Sigmoid colon (tissue), 7 donors: ENCODE measurements around the gene UBXN4. TPM values are rescaled to one million over a fixed set of nuclear protein-coding genes. Genes with fewer than 3 reads are reported as not detected.

Source experiments
- DNase-seq: peaks from one replicate; pipeline ENCODE4 v3.0.0-alpha.2; 2019
- H3K27ac ChIP-seq, 4 donors: fragments of 200-600 bp; sonication (generic); one replicate each; pipeline ENCODE4 v1.5.1; 2016 to 2019; ENCODE audit warnings: mild to moderate bottlenecking in 1 of 4
- H3K27me3 ChIP-seq, 3 donors: fragments of 200-600 bp; sonication (generic); one replicate each; pipeline ENCODE4 v1.5.1; 2019; ENCODE audit warnings: mild to moderate bottlenecking in 1 of 3
- H3K36me3 ChIP-seq, 4 donors: fragments of 200-600 bp; sonication (generic); one replicate each; pipeline ENCODE4 v1.5.1; 2016 to 2019
- H3K4me1 ChIP-seq, 4 donors: fragments of 200-600 bp; sonication (generic); one replicate each; pipeline ENCODE4 v1.5.1; 2017 to 2019
- H3K4me3 ChIP-seq, 4 donors: fragments of 200-600 bp; sonication (generic); one replicate each; pipeline ENCODE4 v1.5.1; 2017 to 2019; ENCODE audit warnings: mild to moderate bottlenecking in 2 of 4, moderate library complexity in 1 of 4
- H3K9me3 ChIP-seq, 4 donors: fragments of 200-600 bp in 3 of 4; sonication (generic) in 3 of 4; one replicate each; pipeline versions ENCODE4 v1.5.1 to v1.6.1; 2013 to 2019
- EP300 ChIP-seq, 4 donors: sonication (generic); formaldehyde crosslinking; IDR thresholded peaks; one replicate each; pipeline ENCODE4 v1.6.1; 2017; ENCODE audit warnings: antibody characterized with exemption in 4 of 4
- POLR2A ChIP-seq, 2 donors: fragments of 450-650 bp; IDR thresholded peaks; one replicate each; pipeline ENCODE4 v1.6.1; 2016; ENCODE audit warnings: antibody characterized with exemption in 2 of 2, mild to moderate bottlenecking in 2 of 2, moderate library complexity in 2 of 2
- POLR2AphosphoS5 ChIP-seq, 4 donors: sonication (generic); formaldehyde crosslinking; IDR thresholded peaks; one replicate each; pipeline ENCODE4 v1.6.1; 2017; ENCODE audit warnings: antibody characterized with exemption in 4 of 4
- WGBS, 2 donors: extraction: QIAGEN DNeasy Blood & Tissue Kit; methylation state at CpG; one replicate each; pipeline ENCODE4 v1.1.7; 2013; 5-methylcytosine and 5-hydroxymethylcytosine counted together
- intact Hi-C: fragments of 100-400 bp; cut with DNase I; formaldehyde crosslinking; loops from one replicate; pipeline ENCODE4 v1.15.1; 2023
- polyA plus RNA-seq, 3 donors: library from polyadenylated mRNA; stranded (reverse); fragments of 200-250 nt; gene quantifications; one replicate each; pipeline ENCODE4 v1.2.3, GENCODE V29; 2013
- total RNA-seq, 4 donors: library from RNA; depleted of rRNA; stranded (reverse); fragments of >200 nt; gene quantifications; one replicate each; pipeline ENCODE4 v1.1.0, GENCODE V29; 2016
- TF ChIP-seq, protein P1 (sequence below), 4 experiments: fragments of 450-650 bp in 3 of 4; fragments of 200-600 bp in 1 of 4; IDR thresholded peaks; one replicate each; pipeline ENCODE4 v1.5.1; 2016 to 2019; ENCODE audit warnings: antibody characterized with exemption in 4 of 4, mild to moderate bottlenecking in 3 of 4, moderate library complexity in 2 of 4
- donor health status: healthy with polysubstance abuse.
- donor health status: Bipolar disorder and iron deficiency.
- donor health status: healthy.

The UBXN4 gene
- total and polyA plus RNA-seq, 7 donors = 23.4 to 63.3 (median 51.8) TPM

GRCh38 chr2:135755573-135755972 is 13.9 kb downstream of the UBXN4 start:
- intact Hi-C loops = no loop called here
- TF ChIP-seq POLR2A (IDR thresholded peaks at IDR 0.05) (no peak), EP300 (IDR thresholded peaks at IDR 0.05) (no peak), POLR2AphosphoS5 (IDR thresholded peaks at IDR 0.05) (no peak)
- TF ChIP-seq, protein P1, sequence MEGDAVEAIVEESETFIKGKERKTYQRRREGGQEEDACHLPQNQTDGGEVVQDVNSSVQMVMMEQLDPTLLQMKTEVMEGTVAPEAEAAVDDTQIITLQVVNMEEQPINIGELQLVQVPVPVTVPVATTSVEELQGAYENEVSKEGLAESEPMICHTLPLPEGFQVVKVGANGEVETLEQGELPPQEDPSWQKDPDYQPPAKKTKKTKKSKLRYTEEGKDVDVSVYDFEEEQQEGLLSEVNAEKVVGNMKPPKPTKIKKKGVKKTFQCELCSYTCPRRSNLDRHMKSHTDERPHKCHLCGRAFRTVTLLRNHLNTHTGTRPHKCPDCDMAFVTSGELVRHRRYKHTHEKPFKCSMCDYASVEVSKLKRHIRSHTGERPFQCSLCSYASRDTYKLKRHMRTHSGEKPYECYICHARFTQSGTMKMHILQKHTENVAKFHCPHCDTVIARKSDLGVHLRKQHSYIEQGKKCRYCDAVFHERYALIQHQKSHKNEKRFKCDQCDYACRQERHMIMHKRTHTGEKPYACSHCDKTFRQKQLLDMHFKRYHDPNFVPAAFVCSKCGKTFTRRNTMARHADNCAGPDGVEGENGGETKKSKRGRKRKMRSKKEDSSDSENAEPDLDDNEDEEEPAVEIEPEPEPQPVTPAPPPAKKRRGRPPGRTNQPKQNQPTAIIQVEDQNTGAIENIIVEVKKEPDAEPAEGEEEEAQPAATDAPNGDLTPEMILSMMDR (IDR thresholded peaks at IDR 0.05) = no peak
- Histone ChIP-seq H3K36me3 (peaks cover 24 to 93% (median 38%) of the 10 kb centered on the region in 4 donors), H3K27ac (no peak overlapping the region), H3K9me3 (peaks cover 0 to 10% (median 0%) of the 10 kb centered on the region in 4 donors), H3K4me3 (no peak overlapping the region), H3K27me3 (no peaks in the 10 kb centered on the region), H3K4me1 (no peaks in the 10 kb centered on the region)
- WGBS, 2 donors = 98 to 99% methylated on average over 2 of the region's 2 CpGs
- DNase-seq = no peak

GRCh38 chr2:135756692-135757091 is 15.0 kb downstream of the UBXN4 start:
- WGBS, 2 donors = 99 to 100% methylated on average over 1 of the region's 1 CpG
- Histone ChIP-seq H3K36me3 (peaks cover 30 to 96% (median 46%) of the 10 kb centered on the region in 4 donors), H3K27me3 (no peaks in the 10 kb centered on the region), H3K27ac (no peak overlapping the region), H3K9me3 (peaks cover 0 to 10% (median 0%) of the 10 kb centered on the region in 4 donors), H3K4me3 (no peak overlapping the region), H3K4me1 (no peaks in the 10 kb centered on the region)
- TF ChIP-seq POLR2AphosphoS5 (IDR thresholded peaks at IDR 0.05) (no peak), POLR2A (IDR thresholded peaks at IDR 0.05) (no peak), EP300 (IDR thresholded peaks at IDR 0.05) (no peak)
- TF ChIP-seq, protein P1 (IDR thresholded peaks at IDR 0.05) = no peak
- no peak for DNase-seq
- intact Hi-C loops = no loop called here

DNA sequence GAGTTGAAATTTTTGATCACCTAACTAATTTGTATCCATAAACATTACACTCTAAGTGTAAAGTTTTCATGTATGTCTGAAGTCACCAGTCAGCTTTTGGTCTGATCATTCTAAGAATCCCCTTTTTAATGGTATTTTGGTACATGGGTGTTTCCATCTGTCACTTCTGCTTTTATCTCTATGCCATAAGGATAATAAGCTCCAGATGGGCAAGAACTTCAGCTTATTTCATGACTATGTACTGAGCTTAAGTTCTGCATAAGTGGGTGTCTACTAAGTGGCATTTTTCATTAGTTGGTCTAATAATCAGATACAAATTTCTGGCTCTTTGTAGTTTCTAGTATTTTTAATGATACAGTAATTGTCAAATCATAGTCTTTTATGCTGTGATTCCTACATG is 20.4 kb downstream of the UBXN4 start:
- Histone ChIP-seq H3K27ac (no peak overlapping the region), H3K36me3 (peaks cover 24 to 98% (median 52%) of the 10 kb centered on the region in 4 donors), H3K27me3 (no peaks in the 10 kb centered on the region), H3K4me1 (no peaks in the 10 kb centered on the region), H3K4me3 (no peak overlapping the region), H3K9me3 (peaks cover 0 to 6% (median 0%) of the 10 kb centered on the region in 4 donors)
- no peak for DNase-seq
- intact Hi-C loops = no loop called here
- TF ChIP-seq POLR2AphosphoS5 (IDR thresholded peaks at IDR 0.05) = no peak
- TF ChIP-seq, protein P1 (IDR thresholded peaks at IDR 0.05) = no peak
- TF ChIP-seq POLR2A (IDR thresholded peaks at IDR 0.05) = no peak

DNA sequence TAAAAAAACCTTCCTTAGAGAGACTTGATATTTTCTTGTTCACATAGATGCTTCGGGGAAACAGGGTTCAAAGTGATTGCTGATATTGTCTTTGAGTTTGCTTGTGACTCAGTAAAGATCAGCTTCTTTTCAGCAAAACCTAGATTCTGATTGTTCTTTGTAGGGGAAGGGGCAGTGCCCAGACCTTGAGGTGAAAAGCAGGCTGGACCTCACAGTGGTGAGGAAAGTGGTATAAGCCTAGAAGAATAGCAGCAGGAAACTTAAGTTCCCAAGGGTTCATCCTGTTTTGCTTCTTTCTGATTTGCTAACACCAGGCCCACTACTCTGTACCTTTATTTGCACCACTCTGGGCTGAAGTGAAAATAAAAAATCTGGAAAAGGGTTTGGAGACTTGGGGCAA is 20.9 kb downstream of the UBXN4 start:
- WGBS, 2 donors = 94 to 96% methylated on average over 1 of the region's 1 CpG
- no peaks in the 10 kb centered on the region for H3K27me3 ChIP-seq

More for the DNA sequence above, 20.9 kb downstream of the UBXN4 start:
- Histone ChIP-seq H3K27ac (no peak overlapping the region), H3K4me1 (no peaks in the 10 kb centered on the region), H3K36me3 (peaks cover 23 to 98% (median 50%) of the 10 kb centered on the region in 4 donors), H3K9me3 (peaks cover 0 to 1% (median 0%) of the 10 kb centered on the region in 4 donors), H3K4me3 (no peak overlapping the region)
- intact Hi-C loops = no loop called here
- TF ChIP-seq, protein P1 (IDR thresholded peaks at IDR 0.05) = no peak
- TF ChIP-seq EP300 (IDR thresholded peaks at IDR 0.05) (no peak), POLR2AphosphoS5 (IDR thresholded peaks at IDR 0.05) (no peak), POLR2A (IDR thresholded peaks at IDR 0.05) (no peak)
- no peak for DNase-seq
